GM19240 (cell line): Measurements from ENCODE around the gene OR5AK2.
"Not testable (repeated sequence)": the region's sequence is repeated elsewhere in the genome, so short reads cannot be mapped to it uniquely, and the experiment has no call there.

Source experiments
- DNase-seq: peaks from one replicate; pipeline ENCODE4 v3.0.0; 2011; ENCODE audit warnings: low spot score; ENCODE audit not compliant: insufficient read length

OR5AK2 gene

GRCh38 chr11:56988614-56989013 is at the start of gene OR5AK2:
OR5AK2 (plus strand) TSS chr11:56988914; CDS start chr11:56988914, 0 bp downstream.
- DNase-seq, result no peak

- not testable (repeated sequence) for DNase-seq
These were observed 43.2 kb upstream of the OR5AK2 start for GRCh38 chr11:56945526-56945925.

- no peak for DNase-seq
These were observed 39.7 kb upstream of the OR5AK2 start for GRCh38 chr11:56948991-56949515.

GRCh38 chr11:56950510-56950909 is 38.2 kb upstream of the OR5AK2 start:
- no peak for DNase-seq

- not testable (repeated sequence) for DNase-seq
These were observed 34.8 kb upstream of the OR5AK2 start for GRCh38 chr11:56953907-56954306.

GRCh38 chr11:56961609-56962008 is 27.1 kb upstream of the OR5AK2 start:
- no peak for DNase-seq

GRCh38 chr11:56967726-56968125 is 21.0 kb upstream of the OR5AK2 start:
- no peak for DNase-seq

GRCh38 chr11:56968524-56968923 is 20.2 kb upstream of the OR5AK2 start:
- no peak for DNase-seq

GRCh38 chr11:56977314-56977713 is 11.4 kb upstream of the OR5AK2 start:
- no peak for DNase-seq

GRCh38 chr11:56990702-56991101 is 2.0 kb downstream of the OR5AK2 start:
- DNase-seq, result no peak

- no peak for DNase-seq
These were observed 5.8 kb downstream of the OR5AK2 start for GRCh38 chr11:56994532-56994931.

- no peak for DNase-seq
These were observed 13.1 kb downstream of the OR5AK2 start for GRCh38 chr11:57001674-57002401.

- no peak for DNase-seq
These were observed 19.7 kb downstream of the OR5AK2 start for GRCh38 chr11:57008373-57008772.

- no peak for DNase-seq
These were observed 27.0 kb downstream of the OR5AK2 start for GRCh38 chr11:57015679-57016078.

GRCh38 chr11:57031556-57031955 is 42.8 kb downstream of the OR5AK2 start:
- DNase-seq, result no peak
